GM19328 (cell line): ENCODE data around the gene CLEC9A.

ENCODE experiments used
- ATAC-seq: cut with Tn5 transposase; IDR thresholded peaks from one replicate; pipeline ENCODE4 v1.9.1; 2021; ENCODE audit warnings: mild to moderate bottlenecking, moderate library complexity; ENCODE audit not compliant: unreplicated experiment

The CLEC9A gene

GRCh38 chr12:10102322-10102721, 71.8 kb downstream of the CLEC9A start:
- no peak for ATAC-seq

DNA sequence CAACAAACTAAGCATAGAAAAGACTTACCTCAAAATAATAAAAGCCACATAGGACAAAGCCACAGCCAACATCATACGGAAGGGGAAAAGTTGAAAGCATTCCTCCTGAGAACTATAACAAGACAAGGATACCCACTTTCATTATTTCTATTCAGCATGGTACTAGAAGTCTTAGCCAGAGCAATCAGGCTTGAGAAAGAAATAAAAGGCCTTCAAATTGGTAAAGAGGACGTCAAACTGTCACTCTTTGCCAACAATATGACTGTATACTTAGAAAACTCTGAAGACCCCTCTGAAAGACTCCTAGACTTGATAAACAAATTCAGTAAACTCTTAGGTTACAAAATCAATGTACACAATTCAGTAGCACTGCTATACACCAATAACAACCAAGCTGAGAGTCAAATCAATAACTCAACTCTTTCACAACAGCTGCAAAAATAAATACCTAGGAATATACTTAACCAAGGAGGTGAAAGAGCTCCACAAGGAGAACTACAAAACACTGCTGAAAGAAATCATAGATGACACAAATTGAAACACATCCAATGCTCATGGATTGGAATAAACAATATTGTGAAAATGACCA, 79.9 kb downstream of the CLEC9A start:
- no peak for ATAC-seq

- ATAC-seq = no peak
Observed at GRCh38 chr12:10111451-10111850, 81.0 kb downstream of the CLEC9A start.

DNA sequence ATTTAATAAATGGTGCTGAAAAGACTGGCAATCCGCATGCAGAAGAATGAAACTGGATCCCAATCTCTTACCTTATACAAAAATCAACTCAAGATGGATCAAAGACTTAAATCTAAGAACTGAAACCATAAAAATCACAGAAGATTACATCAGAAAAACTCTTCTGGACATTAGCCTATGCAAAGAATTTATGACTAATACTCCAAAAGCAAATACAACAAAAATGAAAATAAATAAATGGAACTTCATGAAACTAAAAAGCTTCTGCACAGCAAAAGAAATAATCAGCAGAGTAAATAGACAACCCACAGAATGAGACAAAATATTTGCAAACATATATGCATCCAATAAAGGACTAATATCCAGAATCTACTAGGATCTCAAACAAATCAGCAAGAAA, 82.6 kb downstream of the CLEC9A start:
- no peak for ATAC-seq

DNA sequence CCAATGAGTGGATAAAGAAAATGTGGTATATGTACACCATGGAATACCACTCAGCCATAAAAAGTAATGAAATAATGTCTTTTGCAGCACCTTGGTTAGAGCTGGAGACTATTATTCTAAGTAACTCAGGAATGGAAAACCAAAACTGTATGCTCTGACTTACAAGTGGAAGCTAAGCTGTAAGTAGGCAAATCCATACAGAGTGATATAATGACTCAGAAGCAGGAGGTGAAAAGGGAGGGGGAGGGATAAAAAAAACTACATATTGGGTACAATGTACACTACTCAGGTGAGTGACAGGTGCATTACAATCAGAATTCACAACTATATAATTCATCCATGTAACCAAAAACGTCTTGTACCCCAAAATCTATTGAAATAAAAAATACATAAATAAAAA, 83.4 kb downstream of the CLEC9A start:
- no peak for ATAC-seq

- ATAC-seq = no peak
Observed at GRCh38 chr12:10115311-10115710, 84.8 kb downstream of the CLEC9A start.
